IMR-90 (cell line): ENCODE data around the gene ACSS1. TPM values are rescaled to one million over a fixed set of nuclear protein-coding genes. Genes with fewer than 3 reads are reported as not detected.

Source experiments
- ATAC-seq: fragments of 200-7000 bp; cut with Tn5 transposase; 2 replicates; pipeline ENCODE4 v1.9.1; 2020; ENCODE audit warnings: low read depth, mild to moderate bottlenecking, moderate library complexity
- BruUV-seq: library from RNA; stranded (reverse); fragments of 400-500 nt; replicated peaks from 2 replicates; lab custom pipeline; 2021; lab: Mats Ljungman, UMichigan
- CTCF ChIA-PET: fragments of 300-600 bp; formaldehyde crosslinking; extraction: SDS; loops from one replicate; lab custom pipeline; 2021; ENCODE audit warnings: antibody characterized with exemption; lab: Yijun Ruan, JAX
- POLR2A ChIA-PET: fragments of 300-600 bp; sonication (Branson Sonifier 250); formaldehyde crosslinking; loops from one replicate; lab custom pipeline; 2022; ENCODE audit warnings: antibody characterized with exemption; ENCODE audit not compliant: unreplicated experiment; lab: Charles Lee
- DNase-seq: peaks from one replicate; pipeline ENCODE4 v3.0.0; 2013
- H2AFZ ChIP-seq: replicated peaks from 2 replicates; pipeline ENCODE3; 2013; ENCODE audit warnings: low read length, mild to moderate bottlenecking; ENCODE audit not compliant: poor library complexity
- H2AK5ac ChIP-seq: 2 replicates; pipeline ENCODE4 v1.6.1; 2013; ENCODE audit warnings: low read depth, low read length, inconsistent platforms
- H2AK9ac ChIP-seq: replicated peaks from 2 replicates; pipeline ENCODE3; 2013; ENCODE audit warnings: mild to moderate bottlenecking, low read depth, low read length, moderate library complexity; ENCODE audit not compliant: poor library complexity
- H2BK120ac ChIP-seq: 2 replicates; pipeline ENCODE4 v1.6.1; 2013; ENCODE audit warnings: low read depth, low read length, inconsistent platforms
- H2BK15ac ChIP-seq: 3 replicates; pipeline ENCODE4 v1.6.1; 2013; ENCODE audit warnings: low read depth, low read length, inconsistent platforms
- H2BK20ac ChIP-seq: 2 replicates; pipeline ENCODE4 v1.6.1; 2013; ENCODE audit warnings: low read depth, mild to moderate bottlenecking, inconsistent platforms, low read length, moderate library complexity
- H2BK5ac ChIP-seq: 2 replicates; pipeline ENCODE4 v1.6.1; 2013; ENCODE audit warnings: mild to moderate bottlenecking, low read depth, low read length, inconsistent platforms; ENCODE audit not compliant: poor library complexity, severe bottlenecking
- H3K14ac ChIP-seq: replicated peaks from 2 replicates; pipeline ENCODE4 v1.6.1; 2013; ENCODE audit warnings: low read depth, low read length, inconsistent platforms
- H3K18ac ChIP-seq: 2 replicates; pipeline ENCODE4 v1.6.1; 2013; ENCODE audit warnings: low read depth, low read length, control low read depth
- H3K23ac ChIP-seq: 2 replicates; pipeline ENCODE4 v1.6.1; 2013; ENCODE audit warnings: low read depth, low read length, inconsistent platforms
- H3K27ac ChIP-seq: 2 replicates; pipeline ENCODE4 v1.5.1; 2013; ENCODE audit warnings: mild to moderate bottlenecking, control low read depth, low read length; ENCODE audit not compliant: insufficient read depth
- H3K27me3 ChIP-seq: 2 replicates; pipeline ENCODE4 v1.6.1; 2013; ENCODE audit warnings: low read length; ENCODE audit not compliant: control insufficient read depth, insufficient read depth
- H3K36me3 ChIP-seq: 2 replicates; pipeline ENCODE4 v1.6.1; 2013; ENCODE audit warnings: low read length, mixed read lengths; ENCODE audit not compliant: control insufficient read depth, insufficient read depth
- H3K4ac ChIP-seq: 2 replicates; pipeline ENCODE4 v1.6.1; 2013; ENCODE audit warnings: low read depth, low read length, inconsistent platforms
- H3K4me1 ChIP-seq: 2 replicates; pipeline ENCODE4 v1.6.1; 2013; ENCODE audit warnings: low read length, mixed read lengths; ENCODE audit not compliant: control insufficient read depth, insufficient read depth
- H3K4me2 ChIP-seq: 2 replicates; pipeline ENCODE4 v1.6.1; 2013; ENCODE audit warnings: low read depth, mild to moderate bottlenecking, control low read depth, low read length, moderate library complexity
- H3K4me3 ChIP-seq: 2 replicates; pipeline ENCODE4 v1.5.1; 2013; ENCODE audit warnings: low read depth, mild to moderate bottlenecking, control low read depth, low read length, moderate library complexity; ENCODE audit not compliant: insufficient read depth
- H3K56ac ChIP-seq: 2 replicates; pipeline ENCODE4 v1.6.1; 2013; ENCODE audit warnings: low read length, inconsistent platforms; ENCODE audit not compliant: insufficient read depth; ENCODE audit errors: extremely low read depth
- H3K79me1 ChIP-seq, 2 experiments: 2 replicates each; pipeline ENCODE4 v1.6.1; 2013; ENCODE audit warnings: low read length in 2 of 2, inconsistent platforms in 1 of 2, low read depth in 1 of 2
- H3K9ac ChIP-seq: 2 replicates; pipeline ENCODE4 v1.6.1; 2013; ENCODE audit warnings: low read depth, low read length, control low read depth
- H3K9me1 ChIP-seq: 2 replicates; pipeline ENCODE4 v1.6.1; 2013; ENCODE audit warnings: low read length, inconsistent platforms; ENCODE audit not compliant: insufficient read depth
- H3K9me3 ChIP-seq: 2 replicates; pipeline ENCODE4 v1.6.1; 2013; ENCODE audit warnings: low read length; ENCODE audit not compliant: control insufficient read depth, insufficient read depth
- H4K20me1 ChIP-seq: 2 replicates; pipeline ENCODE4 v1.6.1; 2013; ENCODE audit warnings: low read length, inconsistent platforms; ENCODE audit not compliant: insufficient read depth
- H4K5ac ChIP-seq: 2 replicates; pipeline ENCODE4 v1.6.1; 2013; ENCODE audit warnings: mild to moderate bottlenecking, low read depth, low read length, control low read depth
- H4K8ac ChIP-seq, 2 experiments: 2 replicates each; pipeline ENCODE4 v1.6.1; 2013; ENCODE audit warnings: low read depth in 2 of 2, low read length in 2 of 2, control low read depth in 1 of 2, inconsistent platforms in 1 of 2
- H4K91ac ChIP-seq: 2 replicates; pipeline ENCODE4 v1.6.1; 2013; ENCODE audit warnings: low read depth, low read length, inconsistent platforms; ENCODE audit not compliant: insufficient read depth
- CEBPB ChIP-seq: IDR thresholded peaks from 2 replicates; pipeline ENCODE4 v1.6.1; 2012; ENCODE audit warnings: low read depth, low read length, improper control_type of control experiment
- CHD1 ChIP-seq: IDR thresholded peaks from 2 replicates; pipeline ENCODE4 v1.6.1; 2012; ENCODE audit warnings: low read depth, low read length, improper control_type of control experiment
- CTCF ChIP-seq: conservative IDR thresholded peaks from 2 replicates; pipeline ENCODE4 v1.5.1; 2012; ENCODE audit warnings: mild to moderate bottlenecking, low read depth, low read length, improper control_type of control experiment
- MAFK ChIP-seq: IDR thresholded peaks from 2 replicates; pipeline ENCODE4 v1.6.1; 2012; ENCODE audit warnings: low read depth, low read length, improper control_type of control experiment
- MXI1 ChIP-seq: IDR thresholded peaks from 2 replicates; pipeline ENCODE4 v1.6.1; 2012; ENCODE audit warnings: low read depth, mild to moderate bottlenecking, low read length, moderate library complexity, borderline replicate concordance
- NFE2L2 ChIP-seq: fragments of 150-350 bp; IDR thresholded peaks from 2 replicates; pipeline ENCODE4 v1.6.1; 2016; ENCODE audit warnings: low read depth, mild to moderate bottlenecking, low read length
- POLR2A ChIP-seq: IDR thresholded peaks from 2 replicates; pipeline ENCODE4 v1.6.1; 2012; ENCODE audit warnings: mild to moderate bottlenecking, low read depth, low read length
- RAD21 ChIP-seq: IDR thresholded peaks from 2 replicates; pipeline ENCODE4 v1.6.1; 2012; ENCODE audit warnings: low read length, improper control_type of control experiment
- SMC3 ChIP-seq: fragments of 150-350 bp; IDR thresholded peaks from 2 replicates; pipeline ENCODE4 v1.6.1; 2016; ENCODE audit warnings: low read depth, mild to moderate bottlenecking, antibody characterized with exemption, low read length, moderate library complexity
- USF2 ChIP-seq: fragments of 150-350 bp; IDR thresholded peaks from 2 replicates; pipeline ENCODE4 v1.6.1; 2017; ENCODE audit warnings: mild to moderate bottlenecking, antibody characterized with exemption, low read length, low read depth
- WGBS, 2 experiments: methylation state at CpG; one replicate each; pipeline versions ENCODE4 v1.1.5 to v1.1.7; 2013; ENCODE audit warnings: missing lambda C conversion rate in 2 of 2; ENCODE audit not compliant: insufficient read length in 1 of 2; ENCODE audit errors: extremely low coverage in 2 of 2; 5-methylcytosine and 5-hydroxymethylcytosine counted together
- dilution Hi-C: fragments of 300-500 bp; cut with HindIII; formaldehyde crosslinking; loops from one replicate; pipeline ENCODE4 v1.14.3; 2018; ENCODE audit warnings: low sequenced_read_pairs; ENCODE audit not compliant: unreplicated experiment
- in situ Hi-C: fragments of 300-500 bp; cut with MboI; formaldehyde crosslinking; loops from 3 replicates; pipeline ENCODE4 v1.14.3; 2019; ENCODE audit warnings: low sequenced_read_pairs, inconsistent platforms, mixed read lengths
- intact Hi-C: fragments of 100-400 bp; cut with micrococcal nuclease; formaldehyde crosslinking; loops from 2 replicates; pipeline ENCODE4 v1.10.0; 2022
- polyA plus RNA-seq, 3 experiments: library from polyadenylated mRNA; depleted of rRNA; stranded (reverse); fragments of >200 nt; gene quantifications; 2 replicates each; pipeline ENCODE4 v1.2.3, GENCODE V29; 2012; ENCODE audit warnings: low replicate concordance in 1 of 3
- total RNA-seq: library from RNA; depleted of rRNA; stranded (reverse); fragments of >200 nt; gene quantifications from 2 replicates; pipeline ENCODE4 v1.2.3, GENCODE V29; 2012

The ACSS1 gene
- total and polyA plus RNA-seq, 2 of the 4 experiments (the other 2 are of a cell fraction): 0.72 to 1.2 TPM

- Histone ChIP-seq H4K8ac (no peak overlapping the region), H4K5ac (no peak overlapping the region), H3K4ac (no peak overlapping the region), H3K9ac (no peak overlapping the region), H3K79me1 (no peaks in the 10 kb centered on the region), H2AFZ (no peak overlapping the region), H3K9me1 (peaks cover 3% of the 10 kb centered on the region; the same call in 1 of the 2 replicates), H4K91ac (no peak overlapping the region), H2BK15ac (no peak overlapping the region), H3K23ac (no peak overlapping the region), H2AK9ac (no peak overlapping the region), H3K4me3 (no peak overlapping the region), H3K27me3 (peaks cover 3% of the 10 kb centered on the region), H3K36me3 (no peaks in the 10 kb centered on the region), H3K4me1 (peaks cover 7% of the 10 kb centered on the region; the same call in 1 of the 2 replicates), H3K4me2 (no peak overlapping the region), H3K27ac (no peak overlapping the region), H3K18ac (no peak overlapping the region), H2BK120ac (no peak overlapping the region), H3K56ac (no peak overlapping the region), H2BK5ac (no peak overlapping the region), H3K14ac (no peak overlapping the region), H2AK5ac (no peak overlapping the region), H3K9me3 (no peaks in the 10 kb centered on the region), H4K20me1 (no peaks in the 10 kb centered on the region; the same call in 1 of the 2 replicates), H2BK20ac (no peak overlapping the region)
- intact Hi-C loops (no loop called here), dilution Hi-C loops (no loop called here), in situ Hi-C loops (no loop called here)
- POLR2A ChIA-PET: no interaction called here
- TF ChIP-seq SMC3 (no peak), USF2 (no peak), NFE2L2 (no peak), CHD1 (no peak), CTCF (no peak), CEBPB (no peak), RAD21 (no peak), MXI1 (no peak), POLR2A (no peak), MAFK (no peak)
- no TSS peak for BruUV-seq
- CTCF ChIA-PET: interaction anchor here (0.6 kb wide), 1 partner anchor 10 kb away, joined by 3 read pairs; no protein-coding TSS in a partner anchor
- ATAC-seq (no peak), DNase-seq (no peak)
- WGBS, 2 experiments: 81% methylated on average over 3 of the region's 15 CpGs; no CpG with 5 or more reads in 1 of the 2 experiments
These were observed 20.4 kb downstream of the ACSS1 start for GRCh38 chr20:25037288-25038102.
